ENCODE results near the gene ARL4C. TPM values are rescaled to one million over a fixed set of nuclear protein-coding genes. Genes with fewer than 3 reads are reported as not detected.

Gene ARL4C
- polyA plus RNA-seq, 2 of the 4 experiments (the other 2 are of a cell fraction): 70.4 to 70.9 TPM

DNA sequence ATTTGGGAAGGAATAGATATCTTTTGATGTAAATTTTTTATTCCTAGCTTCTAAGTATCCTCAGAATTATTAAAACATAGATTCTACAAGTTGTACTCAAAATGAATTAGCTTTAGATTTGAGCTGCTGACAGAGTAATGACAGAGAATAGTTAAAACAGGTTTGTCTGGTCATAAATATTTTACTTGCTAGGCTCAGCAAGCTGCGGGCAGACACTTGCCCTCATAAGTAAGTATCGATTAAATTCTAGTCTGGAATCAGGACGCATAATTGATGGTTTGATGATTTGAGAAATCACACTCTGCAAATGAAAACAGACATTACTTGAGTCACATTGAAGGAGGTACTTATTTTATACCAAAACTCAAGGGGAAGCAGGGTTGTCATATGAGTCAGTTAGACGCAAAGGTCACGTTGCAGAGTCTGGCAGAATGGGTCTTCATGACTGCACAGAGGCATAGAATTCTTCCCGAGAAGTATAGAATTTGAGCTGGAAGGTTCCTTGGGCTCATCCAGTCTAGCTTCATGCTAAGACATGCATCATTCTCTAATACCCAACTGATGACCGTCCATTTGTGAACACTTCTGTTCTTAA, 27.5 kb downstream of the ARL4C start:
- ATAC-seq (no peak), DNase-seq (ENCODE audit: low read depth in 1 of 2, low spot score in 1 of 2) (no peak), FAIRE-seq (no peak)
- ChIA-PET POLR2A (no interaction called here), CTCF (interaction anchor here (0.9 kb wide), 1 partner anchor 9 kb away, joined by 3 read pairs; no protein-coding TSS in a partner anchor)
- no peak overlapping the region for H3K4me3 ChIP-seq
- no peak overlapping the region for H3K27ac ChIP-seq
- WGBS (ENCODE audit: missing lambda C conversion rate): 83% methylated on average over 7 of the region's 7 CpGs
- peaks cover 5% of the 10 kb centered on the region for H3K4me1 ChIP-seq
- no peak overlapping the region for H3K4me2 ChIP-seq
- H3K9me3 ChIP-seq: no peaks in the 10 kb centered on the region
- TF ChIP-seq SREBF2 (IDR thresholded peaks at IDR 0.05) (no peak), RFX5 (IDR thresholded peaks at IDR 0.05) (no peak), POLR2AphosphoS2 (conservative IDR thresholded peaks at IDR 0.05; ENCODE audit: low read length) (no peak), CEBPB (IDR thresholded peaks at IDR 0.05) (no peak), FOSL2 (IDR thresholded peaks at IDR 0.05) (no peak), FOSL2 (CRISPR knock-in tag; IDR thresholded peaks at IDR 0.05) (no peak)
- TF ChIP-seq, protein P1, sequence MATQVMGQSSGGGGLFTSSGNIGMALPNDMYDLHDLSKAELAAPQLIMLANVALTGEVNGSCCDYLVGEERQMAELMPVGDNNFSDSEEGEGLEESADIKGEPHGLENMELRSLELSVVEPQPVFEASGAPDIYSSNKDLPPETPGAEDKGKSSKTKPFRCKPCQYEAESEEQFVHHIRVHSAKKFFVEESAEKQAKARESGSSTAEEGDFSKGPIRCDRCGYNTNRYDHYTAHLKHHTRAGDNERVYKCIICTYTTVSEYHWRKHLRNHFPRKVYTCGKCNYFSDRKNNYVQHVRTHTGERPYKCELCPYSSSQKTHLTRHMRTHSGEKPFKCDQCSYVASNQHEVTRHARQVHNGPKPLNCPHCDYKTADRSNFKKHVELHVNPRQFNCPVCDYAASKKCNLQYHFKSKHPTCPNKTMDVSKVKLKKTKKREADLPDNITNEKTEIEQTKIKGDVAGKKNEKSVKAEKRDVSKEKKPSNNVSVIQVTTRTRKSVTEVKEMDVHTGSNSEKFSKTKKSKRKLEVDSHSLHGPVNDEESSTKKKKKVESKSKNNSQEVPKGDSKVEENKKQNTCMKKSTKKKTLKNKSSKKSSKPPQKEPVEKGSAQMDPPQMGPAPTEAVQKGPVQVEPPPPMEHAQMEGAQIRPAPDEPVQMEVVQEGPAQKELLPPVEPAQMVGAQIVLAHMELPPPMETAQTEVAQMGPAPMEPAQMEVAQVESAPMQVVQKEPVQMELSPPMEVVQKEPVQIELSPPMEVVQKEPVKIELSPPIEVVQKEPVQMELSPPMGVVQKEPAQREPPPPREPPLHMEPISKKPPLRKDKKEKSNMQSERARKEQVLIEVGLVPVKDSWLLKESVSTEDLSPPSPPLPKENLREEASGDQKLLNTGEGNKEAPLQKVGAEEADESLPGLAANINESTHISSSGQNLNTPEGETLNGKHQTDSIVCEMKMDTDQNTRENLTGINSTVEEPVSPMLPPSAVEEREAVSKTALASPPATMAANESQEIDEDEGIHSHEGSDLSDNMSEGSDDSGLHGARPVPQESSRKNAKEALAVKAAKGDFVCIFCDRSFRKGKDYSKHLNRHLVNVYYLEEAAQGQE (IDR thresholded peaks at IDR 0.05): no peak

DNA sequence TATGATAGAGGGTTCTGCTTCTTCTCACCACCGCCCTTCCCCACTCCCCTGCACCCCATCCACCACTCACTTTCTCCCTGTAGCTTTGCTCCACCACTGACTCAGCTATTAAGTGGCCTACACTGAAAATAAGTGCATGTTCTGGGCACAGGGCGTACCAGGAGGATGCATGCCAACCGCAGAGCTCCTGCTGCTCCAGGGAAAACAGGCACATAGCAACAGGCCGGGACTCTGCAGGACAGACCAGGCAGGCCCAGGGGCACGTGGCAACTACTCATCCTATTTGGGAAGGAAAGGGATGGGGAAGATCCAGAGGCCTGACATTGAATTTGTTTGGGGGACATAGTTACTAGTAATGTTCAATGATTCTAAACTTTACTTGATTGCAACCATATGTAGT, 28.4 kb downstream of the ARL4C start:
- ATAC-seq (no peak), FAIRE-seq (no peak), DNase-seq (ENCODE audit: low read depth in 1 of 2, low spot score in 1 of 2) (no peak)
- Histone ChIP-seq H3K27ac (no peak overlapping the region), H3K4me3 (no peak overlapping the region), H3K4me2 (no peak overlapping the region), H3K9me3 (no peaks in the 10 kb centered on the region), H3K4me1 (peaks cover 14% of the 10 kb centered on the region)
- WGBS (ENCODE audit: missing lambda C conversion rate): 83% methylated on average over 5 of the region's 5 CpGs
- no peak for TF ChIP-seq EP300 (IDR thresholded peaks at IDR 0.05)
- no peak for TF ChIP-seq RFX5 (IDR thresholded peaks at IDR 0.05)
- TF ChIP-seq PHF8 (IDR thresholded peaks at IDR 0.05; ENCODE audit: borderline replicate concordance, low read depth): no peak
- TF ChIP-seq CHD4 (IDR thresholded peaks at IDR 0.05; ENCODE audit: borderline replicate concordance): no peak
- TF ChIP-seq, protein P1 (IDR thresholded peaks at IDR 0.05): no peak
- TF ChIP-seq SMC3 (IDR thresholded peaks at IDR 0.05): no peak
- no peak for TF ChIP-seq CBX2 (IDR thresholded peaks at IDR 0.05; ENCODE audit: borderline replicate concordance, low read depth)
- no peak for TF ChIP-seq KDM1A (IDR thresholded peaks at IDR 0.05; ENCODE audit: low read depth)
- no peak for TF ChIP-seq HDAC2 (IDR thresholded peaks at IDR 0.05)
- TF ChIP-seq FOXS1 (CRISPR knock-in tag; IDR thresholded peaks at IDR 0.05): no peak
- no peak for TF ChIP-seq ZFP36 (IDR thresholded peaks at IDR 0.05; ENCODE audit: borderline replicate concordance, partially characterized antibody)
- no peak for TF ChIP-seq RNF2 (IDR thresholded peaks at IDR 0.05; ENCODE audit: borderline replicate concordance, low read depth)
- no peak for TF ChIP-seq POLR2A (IDR thresholded peaks at IDR 0.05; ENCODE audit: low read length)
- no peak for TF ChIP-seq FOSB (CRISPR knock-in tag; IDR thresholded peaks at IDR 0.05)
- TF ChIP-seq JUNB (IDR thresholded peaks at IDR 0.05): no peak
- no peak for TF ChIP-seq NPAS2 (CRISPR knock-in tag; IDR thresholded peaks at IDR 0.05; ENCODE audit: borderline replicate concordance)
- TF ChIP-seq RCOR1 (IDR thresholded peaks at IDR 0.05; ENCODE audit: low read depth, low read length): no peak
- ChIA-PET CTCF (no interaction called here), POLR2A (no interaction called here)
